NT2/D1 (cell line): ENCODE data around the gene ZNF253.

Source experiments
- YY1 ChIP-seq: IDR thresholded peaks from 2 replicates; pipeline ENCODE4 v1.6.1; 2011; ENCODE audit not compliant: insufficient read length, insufficient read depth
- ZNF274 ChIP-seq: IDR thresholded peaks from 2 replicates; pipeline ENCODE4 v1.6.1; 2011; ENCODE audit warnings: mild to moderate bottlenecking, low read depth, low read length

GRCh38 chr19:19900139-19900728 lies 34.6 kb downstream of the ZNF253 start:
- no peak for TF ChIP-seq YY1
- no peak for TF ChIP-seq ZNF274
